Fibroblast of pulmonary artery (primary cell): ENCODE results near the gene TIMM10.
"Not testable (repeated sequence)": the region's sequence is repeated elsewhere in the genome, so short reads cannot be mapped to it uniquely, and the experiment has no call there.

Source experiments
- DNase-seq: peaks from one replicate; pipeline ENCODE4 v3.0.0-alpha.2; 2010; ENCODE audit warnings: low read depth
- H3K4me3 ChIP-seq: replicated peaks from 2 replicates; pipeline ENCODE4 v1.5.1; 2011; ENCODE audit warnings: low read depth, mild to moderate bottlenecking, control low read depth, low read length, moderate library complexity
- TF ChIP-seq, protein P1 (sequence below): IDR thresholded peaks from 2 replicates; pipeline ENCODE4 v1.5.1; 2011; ENCODE audit warnings: mild to moderate bottlenecking, control low read depth, low read length, inconsistent platforms; ENCODE audit errors: missing control alignments

TIMM10 gene

GRCh38 chr11:57542582-57542981 lies 12.0 kb upstream of the TIMM10 start:
- no peak for DNase-seq
- H3K4me3 ChIP-seq = no peak overlapping the region
- TF ChIP-seq, protein P1, sequence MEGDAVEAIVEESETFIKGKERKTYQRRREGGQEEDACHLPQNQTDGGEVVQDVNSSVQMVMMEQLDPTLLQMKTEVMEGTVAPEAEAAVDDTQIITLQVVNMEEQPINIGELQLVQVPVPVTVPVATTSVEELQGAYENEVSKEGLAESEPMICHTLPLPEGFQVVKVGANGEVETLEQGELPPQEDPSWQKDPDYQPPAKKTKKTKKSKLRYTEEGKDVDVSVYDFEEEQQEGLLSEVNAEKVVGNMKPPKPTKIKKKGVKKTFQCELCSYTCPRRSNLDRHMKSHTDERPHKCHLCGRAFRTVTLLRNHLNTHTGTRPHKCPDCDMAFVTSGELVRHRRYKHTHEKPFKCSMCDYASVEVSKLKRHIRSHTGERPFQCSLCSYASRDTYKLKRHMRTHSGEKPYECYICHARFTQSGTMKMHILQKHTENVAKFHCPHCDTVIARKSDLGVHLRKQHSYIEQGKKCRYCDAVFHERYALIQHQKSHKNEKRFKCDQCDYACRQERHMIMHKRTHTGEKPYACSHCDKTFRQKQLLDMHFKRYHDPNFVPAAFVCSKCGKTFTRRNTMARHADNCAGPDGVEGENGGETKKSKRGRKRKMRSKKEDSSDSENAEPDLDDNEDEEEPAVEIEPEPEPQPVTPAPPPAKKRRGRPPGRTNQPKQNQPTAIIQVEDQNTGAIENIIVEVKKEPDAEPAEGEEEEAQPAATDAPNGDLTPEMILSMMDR = no peak

- no peak overlapping the region for H3K4me3 ChIP-seq
- TF ChIP-seq, protein P1 = no peak
- no peak for DNase-seq
Observed at GRCh38 chr11:57541169-57541568, 10.6 kb upstream of the TIMM10 start.

DNA sequence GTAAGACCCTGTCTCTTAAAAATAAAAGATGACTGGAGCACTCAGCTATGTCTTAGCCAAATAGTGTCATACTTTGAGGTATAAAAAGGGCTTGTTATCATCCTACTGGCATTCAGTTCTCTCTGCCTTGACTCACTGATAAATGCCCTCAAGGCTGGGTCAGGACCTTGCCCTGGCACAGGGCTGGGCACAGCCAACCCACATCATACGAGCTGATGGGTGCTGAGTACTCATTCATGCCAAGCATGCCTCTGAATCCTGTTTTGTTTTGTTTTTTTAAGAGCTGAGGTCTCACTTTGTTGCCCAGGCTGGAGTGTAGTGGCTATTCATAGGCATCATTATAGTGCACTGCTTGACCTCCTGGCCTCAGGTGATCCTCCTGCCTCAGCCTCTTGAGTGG lies 8.8 kb upstream of the TIMM10 start:
- H3K4me3 ChIP-seq = no peak overlapping the region
- TF ChIP-seq, protein P1 = no peak

GRCh38 chr11:57536947-57537619 lies 6.5 kb upstream of the TIMM10 start, which contains the start of gene SMTNL1:
Gene SMTNL1, plus strand, starts transcription at chr11:57537595. Its CDS starts 5,048 bp downstream, at chr11:57542643.
- TF ChIP-seq, protein P1 = no peak
- no peak within 1 kb of the TSS for H3K4me3 ChIP-seq
- no peak for DNase-seq

More for the DNA sequence above, 8.8 kb upstream of the TIMM10 start:
- no peak for DNase-seq

DNA sequence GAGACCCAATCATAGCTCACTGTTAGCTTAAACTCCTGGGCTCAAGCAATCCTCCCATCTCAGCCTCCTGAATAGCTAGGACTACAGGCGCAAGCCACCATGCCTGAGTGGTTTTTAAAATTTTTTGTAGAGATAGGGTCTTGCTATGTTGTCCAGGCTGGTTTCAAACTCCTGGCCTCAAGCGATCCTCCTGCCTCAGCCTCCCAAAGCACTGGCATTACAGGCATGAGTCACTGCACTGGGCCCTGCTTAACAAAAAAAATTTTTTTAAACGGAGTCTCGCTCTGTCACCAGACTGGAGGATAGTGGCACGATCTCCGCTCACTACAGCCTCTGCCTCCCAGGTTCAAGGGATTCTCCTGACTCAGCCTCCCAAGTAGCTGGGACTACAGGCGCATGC lies 3.9 kb upstream of the TIMM10 start:
- DNase-seq = not testable (repeated sequence)

GRCh38 chr11:57530215-57530595 lies 349 bp downstream of the TIMM10 start:
- peak overlapping the region; percentile 80 for H3K4me3 ChIP-seq
- DNase-seq = no peak
- TF ChIP-seq, protein P1 = no peak

More for the DNA sequence above, 3.9 kb upstream of the TIMM10 start:
- H3K4me3 ChIP-seq = not testable (repeated sequence)

DNA sequence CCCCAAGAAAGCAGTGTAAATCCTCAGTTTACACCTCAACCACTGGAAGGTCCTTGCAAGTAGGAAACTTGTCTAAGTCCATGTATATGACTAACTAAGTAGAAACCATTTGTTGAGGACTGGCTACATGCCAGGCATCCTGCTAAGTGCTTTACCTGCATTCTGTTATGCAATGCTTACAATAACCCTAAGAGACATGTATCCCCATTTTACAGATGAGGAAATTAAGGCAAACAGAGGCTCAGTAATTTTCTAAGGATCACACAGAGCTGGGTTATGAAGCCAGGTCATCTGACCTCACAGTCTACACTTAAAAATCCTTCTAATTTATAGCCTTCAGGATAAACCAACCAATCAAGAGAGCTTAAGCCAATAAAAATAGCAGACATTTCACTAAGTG lies 1.5 kb downstream of the TIMM10 start:
- TF ChIP-seq, protein P1 = no peak
- no peak overlapping the region for H3K4me3 ChIP-seq
- DNase-seq = no peak
